ENCODE data around the gene PYCARD. TPM values are rescaled to one million over a fixed set of nuclear protein-coding genes. Genes with fewer than 3 reads are reported as not detected.

PYCARD gene
- total and polyA plus RNA-seq, 3 donors from 2014 or later = 2.6 to 11.1 (median 8.7) TPM

DNA sequence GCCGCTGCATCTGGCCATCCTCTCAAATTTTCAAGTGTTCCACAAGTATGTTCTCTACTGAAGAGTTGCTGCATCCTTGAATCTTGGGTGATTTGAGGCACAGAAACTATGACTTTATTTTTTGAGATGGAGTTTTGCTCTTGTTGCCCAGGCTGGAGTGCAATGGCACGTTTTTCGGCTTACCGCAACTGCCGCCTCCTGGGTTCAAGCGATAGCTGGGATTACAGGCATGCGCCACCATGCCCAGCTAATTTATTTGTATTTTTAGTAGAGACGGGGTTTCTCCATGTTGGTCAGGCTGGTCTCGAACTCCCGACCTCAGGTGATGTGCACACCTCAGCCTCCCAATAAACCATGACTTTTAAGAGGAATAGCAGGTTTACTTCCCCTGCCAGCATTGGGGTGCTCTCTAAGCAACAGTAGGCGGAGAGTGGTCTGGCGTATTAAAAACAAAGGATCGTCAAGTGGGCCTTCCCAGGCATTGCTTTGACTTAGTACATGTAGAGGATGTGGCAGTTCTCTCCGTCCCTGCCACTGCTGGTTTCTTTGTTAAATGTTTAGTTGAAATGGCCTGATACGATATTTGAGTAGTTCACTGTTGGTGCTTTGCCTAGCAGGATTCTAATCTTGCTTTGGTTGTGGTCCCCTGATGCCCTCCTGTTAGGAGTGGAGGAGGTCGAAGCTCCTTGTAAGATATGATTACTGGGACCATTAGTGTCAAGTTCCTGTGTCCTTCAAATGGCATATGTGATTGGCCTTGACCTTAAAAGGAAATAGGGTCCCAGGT is 9.5 kb downstream of the PYCARD start:
- Histone ChIP-seq H3K4me1 (no peaks in the 10 kb centered on the region), H3K27me3 (no peaks in the 10 kb centered on the region), H3K4me3 (no peak overlapping the region), H3K36me3 (ENCODE audit: low read depth, missing control alignments) (no peaks in the 10 kb centered on the region), H3K9me3 (no peaks in the 10 kb centered on the region), H3K27ac (no peak overlapping the region)
- DNase-seq = no peak
- TF ChIP-seq, protein P1, sequence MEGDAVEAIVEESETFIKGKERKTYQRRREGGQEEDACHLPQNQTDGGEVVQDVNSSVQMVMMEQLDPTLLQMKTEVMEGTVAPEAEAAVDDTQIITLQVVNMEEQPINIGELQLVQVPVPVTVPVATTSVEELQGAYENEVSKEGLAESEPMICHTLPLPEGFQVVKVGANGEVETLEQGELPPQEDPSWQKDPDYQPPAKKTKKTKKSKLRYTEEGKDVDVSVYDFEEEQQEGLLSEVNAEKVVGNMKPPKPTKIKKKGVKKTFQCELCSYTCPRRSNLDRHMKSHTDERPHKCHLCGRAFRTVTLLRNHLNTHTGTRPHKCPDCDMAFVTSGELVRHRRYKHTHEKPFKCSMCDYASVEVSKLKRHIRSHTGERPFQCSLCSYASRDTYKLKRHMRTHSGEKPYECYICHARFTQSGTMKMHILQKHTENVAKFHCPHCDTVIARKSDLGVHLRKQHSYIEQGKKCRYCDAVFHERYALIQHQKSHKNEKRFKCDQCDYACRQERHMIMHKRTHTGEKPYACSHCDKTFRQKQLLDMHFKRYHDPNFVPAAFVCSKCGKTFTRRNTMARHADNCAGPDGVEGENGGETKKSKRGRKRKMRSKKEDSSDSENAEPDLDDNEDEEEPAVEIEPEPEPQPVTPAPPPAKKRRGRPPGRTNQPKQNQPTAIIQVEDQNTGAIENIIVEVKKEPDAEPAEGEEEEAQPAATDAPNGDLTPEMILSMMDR (IDR thresholded peaks at IDR 0.05) = no peak
- no peak for TF ChIP-seq POLR2A (IDR thresholded peaks at IDR 0.05)
- 85 to 87% methylated on average over 16 of the region's 16 CpGs for WGBS, 2 donors
- intact Hi-C loops (cut with DNase I; ENCODE audit: low total_unique reads) = no loop called here

DNA sequence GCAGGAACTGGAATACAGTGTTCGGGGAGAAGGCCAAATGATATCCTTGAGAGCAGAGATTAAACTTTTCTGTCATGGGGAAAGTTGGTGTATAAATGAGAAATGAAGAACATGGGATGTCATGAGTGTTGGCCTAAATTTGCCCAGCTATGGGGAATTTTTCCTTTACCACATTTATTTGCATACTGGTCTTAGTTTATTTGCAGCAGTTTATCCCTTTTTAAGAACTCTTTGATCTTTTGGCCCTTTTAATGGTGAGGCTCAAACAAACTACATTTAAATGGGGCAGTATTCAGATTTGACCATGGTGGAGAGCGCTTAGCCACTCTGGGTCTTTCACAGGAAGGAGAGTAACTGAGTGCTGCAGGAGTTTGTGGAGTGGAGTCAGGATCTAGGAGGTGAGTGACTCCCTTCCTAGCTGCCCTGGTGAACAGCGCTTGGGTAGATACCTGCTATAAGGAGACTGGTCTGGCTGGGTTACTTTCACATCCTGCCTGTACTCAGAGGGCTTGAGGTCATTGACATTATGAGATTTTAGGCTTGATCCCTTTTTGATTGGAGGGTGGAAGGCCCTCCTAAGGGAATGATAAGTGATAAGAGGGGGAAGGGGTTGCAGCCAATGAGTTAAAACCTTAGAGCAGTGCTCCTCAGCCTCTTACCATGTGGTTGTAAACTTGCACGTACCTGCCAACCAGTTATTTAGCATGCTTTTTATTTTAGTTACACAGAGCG is 10.7 kb downstream of the PYCARD start:
- 75 to 86% methylated on average over 5 of the region's 5 CpGs for WGBS, 2 donors
- Histone ChIP-seq H3K4me3 (no peak overlapping the region), H3K9me3 (no peaks in the 10 kb centered on the region), H3K27ac (no peak overlapping the region), H3K27me3 (no peaks in the 10 kb centered on the region), H3K36me3 (ENCODE audit: low read depth, missing control alignments) (peaks cover under 1% of the 10 kb centered on the region), H3K4me1 (no peaks in the 10 kb centered on the region)
- TF ChIP-seq, protein P1 (IDR thresholded peaks at IDR 0.05) = no peak
- no peak for TF ChIP-seq POLR2A (IDR thresholded peaks at IDR 0.05)
- DNase-seq = no peak
- intact Hi-C loops (cut with DNase I; ENCODE audit: low total_unique reads) = no loop called here

DNA sequence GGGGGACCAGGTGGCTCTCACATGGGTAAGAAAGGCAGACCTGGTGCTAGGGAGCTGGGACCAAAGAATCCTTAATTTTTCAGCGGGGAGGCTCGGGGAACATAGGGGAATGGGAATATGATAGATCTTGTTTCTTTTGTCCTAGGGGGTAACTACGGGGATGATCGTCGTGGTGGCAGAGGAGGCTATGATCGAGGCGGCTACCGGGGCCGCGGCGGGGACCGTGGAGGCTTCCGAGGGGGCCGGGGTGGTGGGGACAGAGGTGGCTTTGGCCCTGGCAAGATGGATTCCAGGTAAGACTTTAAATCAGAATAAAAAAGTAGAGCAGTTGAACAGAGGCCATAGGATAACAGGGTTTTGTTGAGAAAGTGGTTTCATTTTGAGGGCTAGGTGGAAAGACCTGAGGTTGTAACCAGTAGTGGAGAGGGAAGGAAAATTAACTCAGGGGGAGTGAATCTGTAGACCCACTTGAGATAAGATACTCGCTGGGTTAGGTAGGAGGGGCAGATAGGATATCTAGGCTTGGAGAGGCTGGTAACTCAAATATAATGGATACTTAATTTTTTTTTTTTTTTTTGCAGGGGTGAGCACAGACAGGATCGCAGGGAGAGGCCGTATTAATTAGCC is 11.6 kb downstream of the PYCARD start:
- no peaks in the 10 kb centered on the region for H3K4me1 ChIP-seq
- no peak overlapping the region for H3K4me3 ChIP-seq
- 85 to 86% methylated on average over 17 of the region's 17 CpGs for WGBS, 2 donors
- no peaks in the 10 kb centered on the region for H3K9me3 ChIP-seq
- DNase-seq = no peak
- intact Hi-C loops (cut with DNase I; ENCODE audit: low total_unique reads) = no loop called here
- no peak overlapping the region for H3K27ac ChIP-seq
- peaks cover 3% of the 10 kb centered on the region for H3K36me3 ChIP-seq (ENCODE audit: low read depth, missing control alignments)
- no peaks in the 10 kb centered on the region for H3K27me3 ChIP-seq
- TF ChIP-seq, protein P1 (IDR thresholded peaks at IDR 0.05) = no peak
- no peak for TF ChIP-seq POLR2A (IDR thresholded peaks at IDR 0.05)

DNA sequence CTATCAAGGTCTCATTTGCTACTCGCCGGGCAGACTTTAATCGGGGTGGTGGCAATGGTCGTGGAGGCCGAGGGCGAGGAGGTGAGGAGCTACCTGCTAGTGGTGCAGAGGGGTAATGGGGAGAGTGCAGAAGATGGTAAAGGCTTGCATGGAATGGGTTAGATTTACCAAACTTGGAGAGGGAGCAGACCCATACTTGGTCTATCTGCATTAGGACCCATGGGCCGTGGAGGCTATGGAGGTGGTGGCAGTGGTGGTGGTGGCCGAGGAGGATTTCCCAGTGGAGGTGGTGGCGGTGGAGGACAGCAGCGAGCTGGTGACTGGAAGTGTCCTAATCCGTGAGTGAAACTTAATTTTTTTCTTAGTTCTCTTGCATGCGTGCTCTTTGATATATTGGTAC is 12.5 kb downstream of the PYCARD start:
- no peaks in the 10 kb centered on the region for H3K4me1 ChIP-seq
- H3K4me3 ChIP-seq = no peak overlapping the region
- H3K27ac ChIP-seq = no peak overlapping the region
- H3K9me3 ChIP-seq = no peaks in the 10 kb centered on the region
- H3K27me3 ChIP-seq = no peaks in the 10 kb centered on the region
- no peak for DNase-seq
- H3K36me3 ChIP-seq (ENCODE audit: low read depth, missing control alignments) = peaks cover 3% of the 10 kb centered on the region
- no peak for TF ChIP-seq POLR2A (IDR thresholded peaks at IDR 0.05)
- TF ChIP-seq, protein P1 (IDR thresholded peaks at IDR 0.05) = no peak
- 92 to 93% methylated on average over 12 of the region's 12 CpGs for WGBS, 2 donors
- intact Hi-C loops (cut with DNase I; ENCODE audit: low total_unique reads) = no loop called here

Measured in testis (tissue), 3 donors.